SJSA1 (cell line): ENCODE data around the gene HSD11B1. TPM values are rescaled to one million over a fixed set of nuclear protein-coding genes. Genes with fewer than 3 reads are reported as not detected.

ENCODE experiments used
- DNase-seq, 2 experiments: peaks; one replicate each; pipeline ENCODE4 v3.0.0-alpha.2; 2015 to 2020; ENCODE audit warnings: low spot score in 2 of 2, low read depth in 1 of 2
- H3K27ac ChIP-seq: fragments of 250-450 bp; sonication (Bioruptor Pico); 2 replicates; pipeline ENCODE4 v1.5.1; 2020; ENCODE audit warnings: mild to moderate bottlenecking, moderate library complexity
- H3K27me3 ChIP-seq: fragments of 250-450 bp; sonication (Bioruptor Pico); replicated peaks from 2 replicates; pipeline ENCODE4 v1.5.1; 2020; ENCODE audit warnings: mild to moderate bottlenecking, moderate library complexity
- H3K36me3 ChIP-seq: fragments of 250-450 bp; sonication (Bioruptor Pico); 2 replicates; pipeline ENCODE4 v1.5.1; 2020; ENCODE audit warnings: mild to moderate bottlenecking
- H3K4me1 ChIP-seq: fragments of 250-450 bp; sonication (Bioruptor Pico); replicated peaks from 2 replicates; pipeline ENCODE4 v1.6.1; 2021; ENCODE audit warnings: mild to moderate bottlenecking
- H3K4me3 ChIP-seq: fragments of 250-450 bp; sonication (Bioruptor Pico); 2 replicates; pipeline ENCODE4 v1.5.1; 2020; ENCODE audit warnings: mild to moderate bottlenecking
- H3K9me3 ChIP-seq: fragments of 250-450 bp; sonication (Bioruptor Pico); replicated peaks from 2 replicates; pipeline ENCODE4 v1.5.1; 2020; ENCODE audit warnings: mild to moderate bottlenecking
- total RNA-seq: library from RNA; depleted of rRNA; stranded (reverse); fragments of >200 nt; shearing (Covaris generic); gene quantifications from 2 replicates; pipeline ENCODE4 v1.2.3, GENCODE V29; 2014

The HSD11B1 gene
- total RNA-seq, 1 experiment from 2014 or later = 0.13 TPM

DNA sequence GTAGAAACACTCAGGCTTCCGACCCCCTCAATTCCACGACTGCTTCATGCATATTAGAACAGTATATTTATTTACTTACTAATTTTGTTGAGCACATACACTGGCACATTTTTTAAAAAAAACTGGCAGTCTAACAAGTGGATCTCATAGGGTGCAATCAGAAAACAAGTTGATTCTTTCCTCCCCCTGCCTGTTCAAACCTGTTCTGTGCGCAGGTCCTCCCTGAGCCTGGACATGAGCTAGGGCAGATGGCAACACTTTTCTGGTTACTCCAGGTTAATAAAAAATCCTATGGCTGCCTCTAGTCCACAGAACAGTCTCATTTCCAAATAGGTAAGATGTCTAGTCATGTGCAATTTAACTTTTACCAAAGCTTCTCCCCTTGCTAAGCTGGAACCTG lies 18.6 kb downstream of the HSD11B1 start:
- no peak overlapping the region for H3K27ac ChIP-seq
- no peaks in the 10 kb centered on the region for H3K27me3 ChIP-seq
- no peak for DNase-seq

DNA sequence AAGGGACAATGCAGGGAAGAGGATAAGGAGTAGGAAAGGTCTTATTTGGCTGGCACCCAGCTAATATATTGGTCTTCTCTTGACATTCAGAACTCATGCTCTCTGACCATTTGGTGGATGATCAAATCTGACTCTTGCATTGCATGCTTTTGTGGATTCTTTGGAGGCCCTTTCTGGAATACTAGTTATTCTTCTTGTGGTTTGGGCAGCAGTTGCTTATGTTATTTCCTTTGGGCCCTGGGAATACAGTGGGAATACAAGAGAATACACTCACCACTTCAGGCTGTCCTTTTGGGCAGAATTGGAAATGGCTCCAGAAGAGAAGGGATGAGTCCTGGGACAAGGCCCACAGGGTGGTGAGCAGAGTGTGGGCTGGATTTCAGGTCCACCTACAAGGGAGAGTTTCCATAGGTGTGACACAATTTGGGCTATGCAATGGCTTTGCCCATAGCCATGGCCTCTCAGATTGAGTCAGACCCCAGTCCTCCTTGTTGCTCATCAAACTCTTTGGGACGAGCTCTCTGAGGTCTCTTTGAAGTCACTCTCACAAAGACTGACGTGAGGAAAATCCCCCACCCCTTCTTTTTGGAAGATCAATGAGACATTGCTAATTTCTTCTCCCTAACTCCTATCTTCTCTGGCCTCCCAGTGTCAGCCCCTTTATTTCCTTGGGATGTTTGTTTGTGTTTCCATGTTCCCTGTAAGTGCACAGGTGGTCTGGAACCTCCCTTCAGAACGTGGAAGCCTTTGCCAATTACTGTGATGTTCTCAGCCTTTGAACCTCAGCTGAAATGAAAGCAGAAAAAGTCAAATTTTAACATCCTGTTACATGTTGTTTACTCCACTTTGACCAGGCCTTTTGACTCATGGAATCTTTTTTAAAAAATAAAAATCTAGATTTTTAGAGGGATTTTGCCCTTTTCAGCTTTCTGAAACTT lies 19.4 kb downstream of the HSD11B1 start:
- Histone ChIP-seq H3K27me3 (no peaks in the 10 kb centered on the region), H3K4me1 (peaks cover 6% of the 10 kb centered on the region; the same call in 1 of the 2 replicates), H3K4me3 (no peak overlapping the region), H3K27ac (no peak overlapping the region), H3K36me3 (no peaks in the 10 kb centered on the region), H3K9me3 (no peaks in the 10 kb centered on the region)
- DNase-seq = no peak

More for the DNA sequence above, 18.6 kb downstream of the HSD11B1 start:
- Histone ChIP-seq H3K9me3 (no peaks in the 10 kb centered on the region), H3K36me3 (no peaks in the 10 kb centered on the region), H3K4me1 (peaks cover 6% of the 10 kb centered on the region; the same call in 1 of the 2 replicates), H3K4me3 (no peak overlapping the region)

DNA sequence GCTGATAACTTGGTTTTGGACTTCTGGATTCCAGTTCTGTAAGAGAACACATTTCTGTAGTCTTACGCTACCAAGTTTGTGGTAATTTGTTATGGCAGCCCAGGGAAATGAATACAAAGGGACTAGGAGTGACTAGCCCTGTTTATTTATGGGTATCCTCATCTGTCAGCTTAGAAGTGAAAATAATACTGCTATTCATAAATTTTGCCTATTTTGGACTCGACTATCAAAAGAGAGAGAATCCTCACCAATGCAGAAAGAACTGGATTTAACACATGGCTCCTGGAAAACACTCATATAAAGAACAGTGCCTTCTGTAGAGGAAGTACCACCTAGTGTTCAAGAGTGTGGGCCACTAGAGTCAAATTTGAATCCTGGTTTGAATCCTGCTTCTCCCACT lies 22.6 kb downstream of the HSD11B1 start:
- Histone ChIP-seq H3K27ac (no peak overlapping the region), H3K4me1 (no peaks in the 10 kb centered on the region), H3K36me3 (no peaks in the 10 kb centered on the region), H3K4me3 (no peak overlapping the region), H3K27me3 (no peaks in the 10 kb centered on the region), H3K9me3 (no peaks in the 10 kb centered on the region)
- DNase-seq = no peak

DNA sequence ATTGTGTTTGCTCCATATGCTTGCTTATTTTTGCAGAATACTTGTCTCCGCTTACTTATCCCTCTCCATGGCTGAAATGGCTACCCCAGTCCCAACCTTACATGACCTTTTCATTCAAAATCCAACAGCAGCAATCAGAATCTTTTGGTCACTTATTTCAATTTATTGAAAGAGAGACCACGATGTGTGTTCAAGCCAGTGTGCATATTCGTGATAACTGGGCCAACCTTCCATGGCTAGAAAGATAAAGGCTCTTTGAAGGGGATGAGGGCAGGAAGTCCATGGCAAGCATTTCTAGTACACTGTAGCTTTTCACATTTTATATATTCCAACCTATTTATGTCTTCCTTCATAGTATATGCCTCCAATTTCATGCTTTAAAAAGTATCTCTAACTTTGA lies 23.1 kb downstream of the HSD11B1 start:
- DNase-seq = no peak
- no peaks in the 10 kb centered on the region for H3K9me3 ChIP-seq
- H3K36me3 ChIP-seq = no peaks in the 10 kb centered on the region
- no peaks in the 10 kb centered on the region for H3K27me3 ChIP-seq
- no peak overlapping the region for H3K4me3 ChIP-seq
- H3K27ac ChIP-seq = no peak overlapping the region
- H3K4me1 ChIP-seq = no peaks in the 10 kb centered on the region

DNA sequence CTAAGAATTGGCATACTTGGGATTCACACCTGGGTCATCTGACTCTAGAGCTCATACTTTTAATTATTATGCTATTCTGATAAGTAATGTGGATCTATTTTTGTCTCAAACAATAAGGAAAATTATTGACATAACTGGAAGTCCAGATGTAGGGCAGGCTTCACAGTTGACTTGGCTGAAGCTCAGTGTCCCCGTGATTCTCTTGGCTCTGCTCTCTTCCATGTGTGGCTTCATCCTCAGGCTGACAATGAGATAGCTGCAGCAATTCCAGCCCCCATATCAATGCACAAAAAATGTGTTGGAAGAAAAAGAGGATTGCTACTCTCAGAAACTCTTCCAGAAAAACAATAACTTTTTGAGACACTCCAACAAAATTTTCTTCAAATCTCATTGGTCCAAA lies 23.8 kb downstream of the HSD11B1 start:
- no peaks in the 10 kb centered on the region for H3K36me3 ChIP-seq
- no peak overlapping the region for H3K4me3 ChIP-seq
- H3K27ac ChIP-seq = no peak overlapping the region
- no peak for DNase-seq
- no peaks in the 10 kb centered on the region for H3K4me1 ChIP-seq
- no peaks in the 10 kb centered on the region for H3K9me3 ChIP-seq
- no peaks in the 10 kb centered on the region for H3K27me3 ChIP-seq

DNA sequence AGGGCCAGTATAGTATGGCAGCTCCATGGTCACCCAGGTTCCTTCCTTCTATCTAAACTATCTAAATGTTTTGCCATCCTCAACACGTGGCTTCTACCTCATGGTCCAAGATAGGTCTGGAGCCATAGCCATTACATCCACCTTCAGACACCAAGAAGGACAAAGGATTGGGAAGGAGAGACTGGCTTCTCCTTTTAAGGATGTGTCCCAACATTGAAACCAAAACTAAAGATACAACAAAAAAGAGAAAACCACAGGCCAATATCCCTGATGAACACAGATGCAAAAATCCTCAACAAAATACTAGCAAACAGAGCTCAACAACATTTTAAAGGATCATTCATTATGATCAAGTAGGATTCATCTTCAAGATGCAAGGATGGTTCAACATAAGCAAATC lies 24.8 kb downstream of the HSD11B1 start:
- H3K27me3 ChIP-seq = no peaks in the 10 kb centered on the region
- DNase-seq = no peak
- H3K4me3 ChIP-seq = no peak overlapping the region
- H3K4me1 ChIP-seq = no peaks in the 10 kb centered on the region
- H3K36me3 ChIP-seq = no peaks in the 10 kb centered on the region
- H3K9me3 ChIP-seq = no peaks in the 10 kb centered on the region
- H3K27ac ChIP-seq = no peak overlapping the region

DNA sequence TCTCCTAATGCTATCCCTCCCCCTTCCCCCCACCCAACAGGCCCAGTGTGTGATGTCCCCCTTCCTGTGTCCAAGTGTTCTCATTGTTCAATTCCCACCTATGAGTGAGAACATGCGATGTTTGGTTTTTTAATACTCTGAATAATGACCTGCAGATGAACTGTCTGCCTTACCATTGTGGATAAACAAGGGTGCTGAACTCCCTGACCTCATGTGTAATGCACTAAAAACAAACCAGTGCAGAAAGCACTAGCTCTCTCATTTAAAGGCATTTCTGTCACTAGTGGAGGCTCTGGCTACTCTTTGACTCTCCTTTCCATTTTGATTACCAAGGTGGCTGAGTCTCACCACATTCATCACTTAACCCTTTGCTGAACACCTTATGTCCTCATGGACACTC lies 28.1 kb downstream of the HSD11B1 start:
- DNase-seq = no peak
- Histone ChIP-seq H3K4me3 (no peak overlapping the region), H3K27me3 (no peaks in the 10 kb centered on the region), H3K9me3 (no peaks in the 10 kb centered on the region), H3K36me3 (no peaks in the 10 kb centered on the region), H3K4me1 (no peaks in the 10 kb centered on the region), H3K27ac (no peak overlapping the region)

DNA sequence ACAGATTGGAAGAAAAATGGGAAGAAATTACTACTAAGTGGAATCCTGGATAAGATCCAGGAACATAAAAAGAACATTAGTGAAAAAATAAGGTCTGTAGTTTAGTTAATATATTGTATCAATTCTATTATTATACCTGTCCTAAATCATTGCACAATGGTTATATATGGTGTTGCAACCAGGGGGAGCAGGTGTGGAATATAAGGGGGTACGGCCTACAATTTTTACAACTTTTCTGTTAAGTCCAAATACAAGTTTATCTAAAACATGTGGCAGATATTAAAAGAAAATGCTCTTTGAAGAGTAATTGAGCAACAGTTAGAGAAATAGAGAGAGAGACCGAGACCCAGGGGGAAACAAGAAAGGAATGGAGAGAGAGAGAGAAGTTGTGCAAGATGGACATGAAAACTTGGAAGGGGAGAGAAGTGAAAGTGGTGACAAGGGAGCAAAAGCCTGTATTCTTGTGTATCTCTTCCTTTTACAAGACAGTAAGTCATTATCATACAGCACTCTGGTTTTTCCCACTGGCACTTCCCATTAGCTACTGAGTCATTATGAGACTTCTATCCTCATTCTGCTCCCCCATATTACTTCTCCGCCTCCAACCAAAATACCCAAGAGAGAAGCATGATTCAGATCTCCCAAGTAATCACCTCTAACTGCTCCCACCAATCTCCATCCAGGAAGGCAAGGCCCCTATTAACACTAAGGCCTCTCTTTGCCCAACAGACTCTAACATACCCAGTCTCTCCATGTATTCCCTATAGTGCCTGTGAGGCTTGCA lies 29.0 kb downstream of the HSD11B1 start:
- DNase-seq = no peak
- H3K27ac ChIP-seq = no peak overlapping the region
- no peaks in the 10 kb centered on the region for H3K9me3 ChIP-seq
- no peak overlapping the region for H3K4me3 ChIP-seq
- H3K27me3 ChIP-seq = no peaks in the 10 kb centered on the region
- no peaks in the 10 kb centered on the region for H3K4me1 ChIP-seq
- H3K36me3 ChIP-seq = no peaks in the 10 kb centered on the region

DNA sequence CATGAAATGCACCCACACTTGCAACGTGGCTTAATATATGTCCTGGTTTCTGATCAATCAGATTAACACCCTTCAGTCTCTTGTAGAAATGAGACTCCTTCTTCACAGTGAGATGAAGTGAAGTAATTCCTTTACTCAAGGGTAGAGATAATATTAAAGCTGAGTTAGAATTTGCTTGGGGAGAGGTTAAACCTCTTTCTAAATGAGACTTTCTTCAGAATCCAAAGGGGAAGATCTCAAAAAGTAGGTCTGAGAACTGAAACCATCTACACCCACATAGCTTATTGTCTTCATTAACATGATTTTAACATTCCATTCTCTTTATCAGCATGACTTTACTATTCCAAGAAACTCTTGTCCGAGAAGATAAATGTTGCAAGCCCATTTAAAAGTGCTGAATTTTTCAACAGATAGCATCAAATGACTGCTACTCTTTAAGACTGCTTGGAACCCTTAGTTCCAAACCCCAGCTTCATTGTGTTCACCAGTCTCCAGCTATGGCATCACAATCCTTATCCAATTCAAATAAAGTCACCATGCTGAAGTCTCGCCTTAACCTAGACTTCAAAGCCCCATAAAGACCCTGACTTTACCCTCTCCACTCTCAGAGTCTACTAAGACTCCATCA lies 32.0 kb downstream of the HSD11B1 start:
- Histone ChIP-seq H3K4me3 (no peak overlapping the region), H3K4me1 (no peaks in the 10 kb centered on the region), H3K27ac (no peak overlapping the region), H3K27me3 (no peaks in the 10 kb centered on the region), H3K36me3 (no peaks in the 10 kb centered on the region), H3K9me3 (no peaks in the 10 kb centered on the region)
- no peak for DNase-seq

DNA sequence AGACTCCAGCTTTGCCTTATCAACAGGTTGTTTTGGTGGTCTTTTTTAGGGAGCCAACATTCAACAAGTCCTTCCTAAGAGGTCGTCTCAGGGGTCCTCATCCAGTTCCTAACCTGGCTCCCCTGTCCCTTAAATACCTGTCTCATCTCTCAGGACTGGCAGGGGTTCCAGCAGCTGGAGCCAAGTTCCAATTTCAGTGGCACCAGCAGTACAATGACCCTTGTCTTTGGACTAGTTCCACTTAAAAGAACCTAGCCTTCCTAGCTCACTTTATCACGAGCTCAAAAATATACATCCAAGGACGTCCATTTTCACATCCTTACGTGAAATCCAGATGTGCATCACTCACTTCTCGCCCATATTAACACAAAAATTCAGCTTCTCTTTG lies 32.5 kb downstream of the HSD11B1 start:
- Histone ChIP-seq H3K4me3 (no peak overlapping the region), H3K27me3 (no peaks in the 10 kb centered on the region), H3K27ac (no peak overlapping the region), H3K9me3 (no peaks in the 10 kb centered on the region), H3K36me3 (no peaks in the 10 kb centered on the region), H3K4me1 (no peaks in the 10 kb centered on the region)
- DNase-seq = no peak

DNA sequence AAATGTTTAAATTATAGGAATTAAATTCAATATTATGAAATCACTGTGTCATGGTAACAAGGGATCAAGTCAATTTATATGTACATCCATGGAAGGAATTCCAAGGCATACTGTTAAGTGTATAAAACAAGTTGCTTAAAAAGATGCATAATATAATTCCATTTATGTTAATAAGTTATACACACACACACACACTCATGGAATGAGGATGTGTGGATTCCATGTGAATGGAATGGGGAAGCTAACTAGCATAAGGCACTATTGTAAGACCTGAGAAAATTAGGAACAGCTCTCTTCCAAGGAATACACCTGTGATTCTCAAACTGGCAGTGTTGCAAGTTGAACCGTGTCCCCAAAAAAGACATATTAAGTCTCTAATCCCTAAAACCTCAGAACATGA lies 33.6 kb downstream of the HSD11B1 start:
- Histone ChIP-seq H3K27ac (no peak overlapping the region), H3K9me3 (no peaks in the 10 kb centered on the region), H3K4me1 (peaks cover 3% of the 10 kb centered on the region; the same call in 1 of the 2 replicates), H3K36me3 (no peaks in the 10 kb centered on the region), H3K4me3 (no peak overlapping the region), H3K27me3 (no peaks in the 10 kb centered on the region)
- no peak for DNase-seq

DNA sequence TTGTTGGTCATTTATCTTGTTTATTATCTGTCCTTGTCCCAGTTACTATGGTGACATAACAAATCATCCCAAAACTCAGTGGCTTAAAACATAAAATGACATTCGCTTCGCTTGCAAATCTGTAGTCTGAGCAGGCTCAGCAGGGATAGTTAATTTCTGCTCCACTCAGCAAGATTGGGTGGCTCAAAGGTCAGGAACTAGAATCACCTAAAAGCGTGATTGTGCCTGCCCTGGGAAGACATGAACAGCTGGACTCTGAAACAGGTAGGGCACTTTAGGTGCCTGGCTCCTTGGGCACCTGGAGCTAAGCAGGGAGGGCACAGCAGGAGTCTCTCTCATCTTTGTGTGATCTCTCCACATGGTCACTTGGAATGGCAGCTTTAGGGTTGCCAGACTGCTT lies 36.5 kb downstream of the HSD11B1 start:
- Histone ChIP-seq H3K9me3 (no peaks in the 10 kb centered on the region), H3K4me3 (no peak overlapping the region), H3K36me3 (no peaks in the 10 kb centered on the region), H3K27me3 (no peaks in the 10 kb centered on the region), H3K27ac (no peak overlapping the region), H3K4me1 (peaks cover 3% of the 10 kb centered on the region; the same call in 1 of the 2 replicates)
- no peak for DNase-seq

DNA sequence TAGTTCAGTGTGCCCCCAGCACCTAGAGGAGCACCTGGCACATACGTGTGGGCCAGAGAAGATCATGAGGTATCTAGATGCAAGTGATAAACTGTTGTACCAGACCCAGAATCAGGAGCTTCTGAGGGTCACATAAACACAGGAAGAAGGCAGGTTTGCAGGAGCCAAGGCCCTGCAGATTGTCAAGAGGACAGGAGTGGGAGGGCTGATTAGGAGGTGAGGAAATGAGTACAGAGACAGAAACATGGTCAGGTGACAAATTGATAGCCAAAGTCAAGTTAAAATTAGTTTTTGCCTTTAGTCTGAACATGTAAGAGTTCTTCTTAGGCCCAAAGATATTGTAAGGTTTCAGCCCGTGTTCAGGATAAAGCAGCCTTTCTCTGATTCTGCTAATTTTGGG lies 37.2 kb downstream of the HSD11B1 start:
- no peaks in the 10 kb centered on the region for H3K27me3 ChIP-seq
- H3K9me3 ChIP-seq = no peaks in the 10 kb centered on the region
- no peak for DNase-seq
- H3K36me3 ChIP-seq = no peaks in the 10 kb centered on the region
- H3K27ac ChIP-seq = no peak overlapping the region
- H3K4me1 ChIP-seq = peaks cover 3% of the 10 kb centered on the region; the same call in 1 of the 2 replicates
- H3K4me3 ChIP-seq = no peak overlapping the region
